GM20000 (cell line): ENCODE results near the gene GABBR2.

Experiments
- DNase-seq: peaks from one replicate; pipeline ENCODE4 v3.0.0; 2012; ENCODE audit warnings: low spot score
- CTCF ChIP-seq: IDR thresholded peaks from 2 replicates; pipeline ENCODE4 v1.5.1; 2012; ENCODE audit warnings: mild to moderate bottlenecking, control low read depth; ENCODE audit errors: extremely low read depth, missing control alignments

GABBR2 gene

GRCh38 chr9:98627296-98627695 is 81.4 kb downstream of the GABBR2 start:
- DNase-seq: no peak
- no peak for TF ChIP-seq CTCF

DNA sequence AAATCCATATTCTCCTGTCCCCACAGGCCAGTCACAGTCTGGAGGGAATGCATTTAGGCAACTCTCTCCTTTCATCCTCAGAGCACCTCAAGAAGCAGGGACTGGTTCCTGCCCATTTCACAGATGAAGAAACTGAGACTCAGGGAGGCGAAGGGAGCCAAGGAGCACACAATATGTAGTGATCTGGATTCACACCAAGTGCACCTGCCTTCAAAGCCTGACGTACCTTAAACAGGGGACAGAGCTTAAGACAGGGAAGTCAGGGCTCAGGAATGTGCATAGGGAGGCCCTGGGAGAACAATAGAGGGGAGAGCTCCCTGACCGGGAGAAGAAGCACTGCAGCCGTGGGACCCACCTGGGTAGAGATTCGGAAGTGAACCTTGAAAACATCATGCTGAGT is 83.0 kb downstream of the GABBR2 start:
- no peak for TF ChIP-seq CTCF
- DNase-seq: no peak

GRCh38 chr9:98619788-98620187 is 88.9 kb downstream of the GABBR2 start:
- no peak for DNase-seq
- no peak for TF ChIP-seq CTCF

DNA sequence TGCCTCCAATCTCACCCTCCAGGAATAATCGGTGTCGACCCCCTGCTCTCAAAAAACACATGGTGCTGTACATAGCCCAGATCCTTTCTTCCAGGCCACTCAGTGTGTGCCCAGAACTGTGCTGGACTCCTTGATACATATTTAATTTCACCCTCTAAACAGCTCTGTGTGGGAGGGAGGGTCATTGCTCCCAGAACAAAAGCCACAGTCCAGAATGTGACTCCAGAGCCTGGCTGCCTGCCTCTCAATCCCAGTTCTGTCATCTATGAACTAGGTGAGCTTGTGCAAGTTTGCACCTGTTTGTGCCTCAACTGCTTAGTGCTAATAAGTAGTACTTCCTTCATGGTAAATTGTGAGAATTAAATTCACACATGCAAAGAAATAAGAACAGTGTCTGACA is 93.1 kb downstream of the GABBR2 start:
- no peak for DNase-seq
- TF ChIP-seq CTCF: no peak

- TF ChIP-seq CTCF: no peak
- DNase-seq: no peak
Measured at GRCh38 chr9:98614941-98615340, 93.8 kb downstream of the GABBR2 start.

- no peak for DNase-seq
- TF ChIP-seq CTCF: no peak
Measured at GRCh38 chr9:98612061-98612752, 96.5 kb downstream of the GABBR2 start.

DNA sequence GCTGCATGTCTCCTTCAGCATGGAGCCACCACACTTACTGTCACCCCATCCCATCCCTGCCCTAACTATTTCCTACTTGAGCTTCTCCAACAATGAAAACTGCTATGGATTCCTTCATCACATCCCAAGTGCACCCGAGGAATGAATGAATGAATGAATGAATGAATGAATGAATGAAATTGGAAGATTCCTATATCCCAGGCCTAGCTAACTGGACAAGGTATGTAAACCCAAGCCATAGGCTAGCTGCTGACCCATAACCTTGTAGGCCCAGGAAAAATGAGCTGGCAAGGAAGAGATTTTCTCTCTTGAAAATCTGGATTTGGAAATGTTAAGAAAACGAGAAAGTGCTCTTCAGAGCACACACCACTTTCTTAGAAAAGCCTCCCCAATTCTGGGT is 97.4 kb downstream of the GABBR2 start:
- no peak for TF ChIP-seq CTCF
- DNase-seq: no peak
